ENCODE measurements around the gene DOCK8. TPM values are rescaled to one million over a fixed set of nuclear protein-coding genes. Genes with fewer than 3 reads are reported as not detected.

Gene DOCK8
- total RNA-seq, 1 experiment from 2014 or later = 0.37 TPM

DNA sequence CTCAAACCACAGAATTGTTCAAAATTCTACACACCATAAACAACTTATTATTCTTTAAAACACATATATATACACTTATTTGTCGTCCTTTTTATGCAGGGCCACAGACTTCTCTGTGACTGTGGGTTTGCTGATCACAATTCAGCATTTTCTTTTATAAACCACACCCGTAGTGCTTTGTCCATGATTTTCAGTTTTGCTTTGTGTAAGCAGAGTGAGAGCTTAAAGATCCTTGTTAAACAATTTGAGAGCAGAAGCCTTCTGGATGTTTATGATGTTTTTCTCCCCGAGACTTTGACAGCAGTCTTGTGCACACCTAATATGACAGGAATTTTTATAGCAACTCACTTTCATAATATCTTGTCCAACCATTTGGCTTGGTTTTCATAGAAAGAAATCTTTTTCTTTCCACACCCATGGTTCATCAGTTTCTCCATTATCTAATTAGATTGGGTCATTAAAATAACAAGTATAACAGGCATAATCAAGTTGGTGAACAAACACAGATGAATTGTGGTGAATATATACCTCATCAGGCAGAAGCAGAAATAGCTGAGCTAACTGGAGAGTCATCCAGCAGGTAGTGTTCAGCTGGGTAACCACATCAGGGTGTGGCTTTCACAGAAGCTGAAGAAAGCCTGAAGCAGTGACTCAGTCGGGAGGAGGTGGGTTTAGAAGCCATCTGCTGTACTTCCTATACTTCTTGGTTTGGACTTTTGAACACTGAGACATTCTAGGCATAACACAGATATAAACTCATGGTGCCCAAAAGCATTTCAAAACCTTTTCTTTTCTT, 232.8 kb downstream of the DOCK8 start (continued):
- no peak for TF ChIP-seq CEBPB (IDR thresholded peaks at IDR 0.05; ENCODE audit: low read depth)
- no peak for TF ChIP-seq POLR2A (IDR thresholded peaks at IDR 0.05; ENCODE audit: borderline replicate concordance, extremely low read depth, insufficient read depth, insufficient read length)
- TF ChIP-seq JUND (IDR thresholded peaks at IDR 0.05) = peak; percentile 64
- no peak for TF ChIP-seq EZH2 (IDR thresholded peaks at IDR 0.05)
- no peak for TF ChIP-seq SRF (IDR thresholded peaks at IDR 0.05; ENCODE audit: low read depth)

DNA sequence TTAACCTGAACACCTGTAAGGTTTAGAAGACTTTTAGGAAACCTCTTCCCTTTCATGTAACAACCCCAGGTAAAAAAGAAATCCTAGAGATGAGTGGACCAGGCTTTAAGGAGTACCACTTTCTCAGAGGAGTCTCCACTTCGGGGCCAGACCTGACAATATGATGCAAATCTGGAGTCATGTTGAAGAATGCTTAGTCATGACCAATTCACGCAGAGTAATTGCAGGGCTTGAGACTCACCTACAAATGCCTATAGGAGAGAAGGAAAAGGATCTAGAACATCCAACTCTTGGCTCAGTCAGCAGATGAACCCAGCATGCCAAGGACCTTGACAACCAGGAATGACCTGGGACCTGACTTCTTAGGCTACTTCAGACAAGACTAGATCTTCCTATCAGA, 235.4 kb downstream of the DOCK8 start:
- Histone ChIP-seq H3K27me3 (ENCODE audit: insufficient read depth, low read length) (no peaks in the 10 kb centered on the region), H3K27ac (ENCODE audit: low read depth, low read length) (no peak overlapping the region), H3K9me2 (ENCODE audit: insufficient read depth) (no peaks in the 10 kb centered on the region), H3K4me2 (ENCODE audit: low read length) (no peak overlapping the region), H3K9ac (ENCODE audit: low read length) (no peak overlapping the region), H2AFZ (ENCODE audit: low read depth, low read length, poor library complexity, severe bottlenecking) (no peak overlapping the region), H3K9me3 (ENCODE audit: control insufficient read depth in 1 of 2, insufficient read depth in 1 of 2, low read depth in 1 of 2, low read length in 2 of 2) (no peaks in the 10 kb centered on the region), H3K4me3 (replicated peaks in 1 of 2; ENCODE audit: low read depth in 1 of 2, low read length in 2 of 2) (no peak overlapping the region), H4K20me1 (ENCODE audit: insufficient read depth) (no peaks in the 10 kb centered on the region), H3K79me2 (ENCODE audit: insufficient read depth, low read length) (no peaks in the 10 kb centered on the region), H3K36me3 (ENCODE audit: control insufficient read depth in 1 of 2, insufficient read depth in 2 of 2, low read length in 2 of 2) (no peaks in the 10 kb centered on the region), H3K4me1 (ENCODE audit: control insufficient read depth in 1 of 2, insufficient read depth in 2 of 2, low read length in 2 of 2) (peaks cover 11 to 15% of the 10 kb centered on the region in 2 experiments)
- DNase-seq (ENCODE audit: low read depth, low spot score) (no peak), ATAC-seq (no peak)
- CTCF ChIA-PET = no interaction called here
- RAD21 ChIA-PET (ENCODE audit: low non-redundant PET in 1 of 2, low total read pairs in 2 of 2, uncharacterized antibody in 2 of 2, unreplicated experiment in 2 of 2) = no interaction called here
- TF ChIP-seq, protein P1, sequence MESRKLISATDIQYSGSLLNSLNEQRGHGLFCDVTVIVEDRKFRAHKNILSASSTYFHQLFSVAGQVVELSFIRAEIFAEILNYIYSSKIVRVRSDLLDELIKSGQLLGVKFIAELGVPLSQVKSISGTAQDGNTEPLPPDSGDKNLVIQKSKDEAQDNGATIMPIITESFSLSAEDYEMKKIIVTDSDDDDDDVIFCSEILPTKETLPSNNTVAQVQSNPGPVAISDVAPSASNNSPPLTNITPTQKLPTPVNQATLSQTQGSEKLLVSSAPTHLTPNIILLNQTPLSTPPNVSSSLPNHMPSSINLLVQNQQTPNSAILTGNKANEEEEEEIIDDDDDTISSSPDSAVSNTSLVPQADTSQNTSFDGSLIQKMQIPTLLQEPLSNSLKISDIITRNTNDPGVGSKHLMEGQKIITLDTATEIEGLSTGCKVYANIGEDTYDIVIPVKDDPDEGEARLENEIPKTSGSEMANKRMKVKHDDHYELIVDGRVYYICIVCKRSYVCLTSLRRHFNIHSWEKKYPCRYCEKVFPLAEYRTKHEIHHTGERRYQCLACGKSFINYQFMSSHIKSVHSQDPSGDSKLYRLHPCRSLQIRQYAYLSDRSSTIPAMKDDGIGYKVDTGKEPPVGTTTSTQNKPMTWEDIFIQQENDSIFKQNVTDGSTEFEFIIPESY (IDR thresholded peaks at IDR 0.05; ENCODE audit: extremely low read depth, insufficient replicate concordance, low read length) = no peak
- TF ChIP-seq ZNF274 (IDR thresholded peaks at IDR 0.05; ENCODE audit: low read depth, low read length) = no peak
- TF ChIP-seq CEBPB (IDR thresholded peaks at IDR 0.05; ENCODE audit: low read depth) = no peak
- TF ChIP-seq, protein P2, sequence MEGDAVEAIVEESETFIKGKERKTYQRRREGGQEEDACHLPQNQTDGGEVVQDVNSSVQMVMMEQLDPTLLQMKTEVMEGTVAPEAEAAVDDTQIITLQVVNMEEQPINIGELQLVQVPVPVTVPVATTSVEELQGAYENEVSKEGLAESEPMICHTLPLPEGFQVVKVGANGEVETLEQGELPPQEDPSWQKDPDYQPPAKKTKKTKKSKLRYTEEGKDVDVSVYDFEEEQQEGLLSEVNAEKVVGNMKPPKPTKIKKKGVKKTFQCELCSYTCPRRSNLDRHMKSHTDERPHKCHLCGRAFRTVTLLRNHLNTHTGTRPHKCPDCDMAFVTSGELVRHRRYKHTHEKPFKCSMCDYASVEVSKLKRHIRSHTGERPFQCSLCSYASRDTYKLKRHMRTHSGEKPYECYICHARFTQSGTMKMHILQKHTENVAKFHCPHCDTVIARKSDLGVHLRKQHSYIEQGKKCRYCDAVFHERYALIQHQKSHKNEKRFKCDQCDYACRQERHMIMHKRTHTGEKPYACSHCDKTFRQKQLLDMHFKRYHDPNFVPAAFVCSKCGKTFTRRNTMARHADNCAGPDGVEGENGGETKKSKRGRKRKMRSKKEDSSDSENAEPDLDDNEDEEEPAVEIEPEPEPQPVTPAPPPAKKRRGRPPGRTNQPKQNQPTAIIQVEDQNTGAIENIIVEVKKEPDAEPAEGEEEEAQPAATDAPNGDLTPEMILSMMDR (IDR thresholded peaks at IDR 0.05 in 2 of 3, conservative IDR thresholded peaks at IDR 0.05 in 1 of 3; ENCODE audit: borderline replicate concordance in 1 of 3, insufficient read depth in 1 of 3, low read depth in 2 of 3, low read length in 2 of 3) = no peak
- TF ChIP-seq SP1 (IDR thresholded peaks at IDR 0.05; ENCODE audit: low read depth) = no peak
- TF ChIP-seq, protein P3, sequence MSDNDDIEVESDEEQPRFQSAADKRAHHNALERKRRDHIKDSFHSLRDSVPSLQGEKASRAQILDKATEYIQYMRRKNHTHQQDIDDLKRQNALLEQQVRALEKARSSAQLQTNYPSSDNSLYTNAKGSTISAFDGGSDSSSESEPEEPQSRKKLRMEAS (IDR thresholded peaks at IDR 0.05) = no peak
- no peak for TF ChIP-seq CBX3 (IDR thresholded peaks at IDR 0.05; ENCODE audit: low read depth)
- no peak for TF ChIP-seq POLR2A (IDR thresholded peaks at IDR 0.05; ENCODE audit: borderline replicate concordance, extremely low read depth, insufficient read depth, insufficient read length)
- BruUV-seq (replicated peaks) = no TSS peak
- intact Hi-C loops (cut with micrococcal nuclease) = no loop called here
- POLR2A ChIA-PET = no interaction called here

Data from HCT116 (cell line).